ENCODE data around the gene PPL. TPM values are rescaled to one million over a fixed set of nuclear protein-coding genes. Genes with fewer than 3 reads are reported as not detected.

The PPL gene
- total RNA-seq, 1 donor from 2014 or later, result 142 TPM

GRCh38 chr16:4860727-4861342 is 76.1 kb downstream of the PPL start:
- no peak for DNase-seq (ENCODE audit: extremely low spot score, unreplicated experiment)
- Mint-ChIP-seq H3K4me1 (ENCODE audit: unreplicated experiment) (peaks cover 9% of the 10 kb centered on the region), H3K4me3 (no peak overlapping the region), H3K27ac (no peak overlapping the region), H3K36me3 (peaks cover 22% of the 10 kb centered on the region), H3K9me3 (no peaks in the 10 kb centered on the region), H3K27me3 (no peaks in the 10 kb centered on the region)
- no peak for TF ChIP-seq CTCF (conservative IDR thresholded peaks at IDR 0.05)

- Mint-ChIP-seq H3K36me3 (peaks cover 22% of the 10 kb centered on the region), H3K27ac (no peak overlapping the region), H3K27me3 (no peaks in the 10 kb centered on the region), H3K9me3 (no peaks in the 10 kb centered on the region), H3K4me1 (ENCODE audit: unreplicated experiment) (peaks cover 8% of the 10 kb centered on the region), H3K4me3 (no peak overlapping the region)
- DNase-seq (ENCODE audit: extremely low spot score, unreplicated experiment), result no peak
- TF ChIP-seq CTCF (conservative IDR thresholded peaks at IDR 0.05), result no peak
Measured at GRCh38 chr16:4859900-4860255, 77.1 kb downstream of the PPL start.

DNA sequence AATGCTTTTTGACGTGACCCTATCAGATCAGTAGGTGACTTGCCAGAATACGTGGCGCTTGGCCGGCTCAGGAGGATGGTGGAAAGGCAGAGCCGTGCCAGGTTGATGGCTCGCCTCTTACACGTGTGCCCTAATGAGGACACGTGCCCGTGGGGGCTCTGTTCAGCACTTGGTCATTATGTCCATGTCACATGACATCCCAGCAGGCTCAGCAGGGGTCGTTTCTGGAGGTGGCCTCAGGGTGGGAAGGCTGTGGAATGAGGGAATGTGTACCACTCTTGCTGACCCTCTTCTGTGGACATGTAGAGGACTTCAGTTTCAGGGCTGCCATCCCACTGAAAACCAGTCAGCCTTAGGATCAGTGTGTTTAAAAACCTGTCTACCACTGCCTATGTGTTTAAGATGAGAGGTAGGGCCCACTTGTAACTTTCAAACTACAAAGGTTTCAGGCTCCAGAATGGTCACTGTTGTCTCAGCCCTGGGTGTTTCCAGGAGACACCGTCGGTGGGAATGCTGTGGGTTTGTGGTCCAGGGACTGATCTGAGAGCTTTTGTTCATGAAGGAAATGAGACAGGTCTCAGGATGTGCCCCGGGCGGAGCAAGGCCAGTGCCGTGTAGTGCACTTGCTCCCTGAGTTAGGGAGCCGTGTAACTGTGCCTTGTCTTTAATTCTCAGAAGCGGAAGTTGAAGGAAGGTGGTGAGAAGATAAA is 77.6 kb downstream of the PPL start:
- DNase-seq (ENCODE audit: extremely low spot score, unreplicated experiment), result no peak
- Mint-ChIP-seq H3K9me3 (no peaks in the 10 kb centered on the region), H3K4me1 (ENCODE audit: unreplicated experiment) (peaks cover 3% of the 10 kb centered on the region), H3K36me3 (peaks cover 22% of the 10 kb centered on the region), H3K27me3 (no peaks in the 10 kb centered on the region), H3K4me3 (no peak overlapping the region), H3K27ac (no peak overlapping the region)
- TF ChIP-seq CTCF (conservative IDR thresholded peaks at IDR 0.05), result no peak

DNA sequence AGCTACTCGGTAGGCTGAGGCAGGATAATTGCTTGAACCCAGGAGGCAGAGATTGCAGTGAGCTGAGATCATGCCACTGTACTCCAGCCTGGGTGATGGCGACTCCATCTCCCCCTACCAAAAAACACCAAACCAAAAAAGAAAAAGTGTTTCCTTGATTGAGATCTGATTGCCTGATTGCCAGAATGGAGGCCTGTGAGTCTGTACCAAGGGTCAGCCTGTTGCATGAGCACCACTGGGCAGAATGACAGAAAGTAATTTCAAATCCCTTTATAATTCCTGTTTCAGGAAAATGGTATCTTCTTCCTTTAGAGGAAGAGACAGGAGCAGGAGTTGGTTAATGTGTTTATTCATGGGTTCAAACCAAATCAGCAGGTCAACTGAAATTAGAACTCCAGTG is 81.1 kb downstream of the PPL start:
- no peaks in the 10 kb centered on the region for H3K27me3 Mint-ChIP-seq
- no peak for DNase-seq (ENCODE audit: extremely low spot score, unreplicated experiment)
- no peaks in the 10 kb centered on the region for H3K9me3 Mint-ChIP-seq
- H3K4me3 Mint-ChIP-seq, result no peak overlapping the region
- peaks cover 20% of the 10 kb centered on the region for H3K36me3 Mint-ChIP-seq
- H3K27ac Mint-ChIP-seq, result no peak overlapping the region
- TF ChIP-seq CTCF (conservative IDR thresholded peaks at IDR 0.05), result no peak
- peaks cover 12% of the 10 kb centered on the region for H3K4me1 Mint-ChIP-seq (ENCODE audit: unreplicated experiment)

DNA sequence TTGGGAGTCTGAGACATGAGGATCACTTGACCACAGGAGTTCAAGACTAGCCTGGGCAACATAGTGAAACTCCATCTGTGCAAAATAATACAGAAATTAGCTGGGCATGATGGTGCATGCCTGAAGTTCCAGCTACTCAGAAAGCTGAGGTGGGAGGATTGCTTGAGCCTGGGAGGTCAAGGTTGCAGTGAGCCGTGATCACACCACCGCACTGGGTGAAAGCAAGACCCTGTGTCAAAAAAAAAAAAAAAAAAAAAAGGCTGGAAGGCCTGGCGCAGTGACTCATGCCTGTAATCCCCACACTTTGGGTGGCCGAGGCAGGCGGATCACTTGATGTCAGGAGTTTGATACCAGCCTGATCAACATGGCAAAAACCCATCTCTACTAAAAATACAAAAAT is 81.6 kb downstream of the PPL start:
- Mint-ChIP-seq H3K9me3 (no peaks in the 10 kb centered on the region), H3K36me3 (peaks cover 20% of the 10 kb centered on the region), H3K27ac (no peak overlapping the region), H3K27me3 (no peaks in the 10 kb centered on the region), H3K4me3 (no peak overlapping the region), H3K4me1 (ENCODE audit: unreplicated experiment) (peaks cover 17% of the 10 kb centered on the region)
- no peak for DNase-seq (ENCODE audit: extremely low spot score, unreplicated experiment)
- TF ChIP-seq CTCF (conservative IDR thresholded peaks at IDR 0.05), result no peak
